Kidney (tissue), 14 donors: ENCODE data around the gene PWP1. TPM values are rescaled to one million over a fixed set of nuclear protein-coding genes. Genes with fewer than 3 reads are reported as not detected.

Source experiments
- DNase-seq, 5 donors: peaks; one replicate each; pipeline ENCODE4 v3.0.0-alpha.2; 2013 to 2020
- FAIRE-seq: peaks from 2 replicates; lab custom pipeline; 2012; peaks lifted over from hg19 to GRCh38; lab: Jason Lieb, UNC
- H3K27ac ChIP-seq, 2 donors: one replicate each; pipeline ENCODE4 v1.7.0; 2013; ENCODE audit warnings: low read depth in 2 of 2, low read length in 2 of 2, inconsistent platforms in 1 of 2
- H3K27me3 ChIP-seq: one replicate; pipeline ENCODE4 v1.7.1; 2013; ENCODE audit warnings: low read length, inconsistent platforms; ENCODE audit not compliant: control insufficient read depth, insufficient read depth
- H3K36me3 ChIP-seq, 3 donors: one replicate each; pipeline versions ENCODE4 v1.7.0 to v1.7.1; 2013; ENCODE audit warnings: low read length in 3 of 3, control low read depth in 1 of 3, inconsistent platforms in 1 of 3; ENCODE audit not compliant: insufficient read depth in 3 of 3, control insufficient read depth in 2 of 3
- H3K4me1 ChIP-seq, 3 donors: one replicate each; pipeline versions ENCODE4 v1.7.0 to v1.7.1; 2013; ENCODE audit warnings: low read length in 3 of 3, inconsistent platforms in 1 of 3, low read depth in 1 of 3; ENCODE audit not compliant: control insufficient read depth in 2 of 3, insufficient read depth in 2 of 3
- H3K4me3 ChIP-seq, 3 donors: one replicate each; pipeline versions ENCODE4 v1.7.0 to v1.8.1; 2013; ENCODE audit warnings: low read length in 3 of 3, control low read depth in 1 of 3, inconsistent platforms in 1 of 3
- H3K9ac ChIP-seq, 3 donors: one replicate each; pipeline versions ENCODE4 v1.7.0 to v1.7.1; 2013; ENCODE audit warnings: low read length in 3 of 3, control low read depth in 1 of 3, inconsistent platforms in 1 of 3
- H3K9me3 ChIP-seq, 3 donors: one replicate each; pipeline versions ENCODE4 v1.7.0 to v1.7.1; 2013; ENCODE audit warnings: low read length in 3 of 3, control low read depth in 1 of 3, inconsistent platforms in 1 of 3; ENCODE audit not compliant: control insufficient read depth in 2 of 3, insufficient read depth in 1 of 3
- intact Hi-C: fragments of 100-400 bp; cut with DNase I; formaldehyde crosslinking; loops from one replicate; pipeline ENCODE4 v1.11.1; 2022
- polyA plus RNA-seq: library from polyadenylated mRNA; stranded (reverse); fragments of 350-450 nt; fragmentation: Illumina TruSeq; extraction: RNeasy Lipid Tissue Mini Kit (QIAGEN cat#74804); gene quantifications from one replicate; pipeline ENCODE4 v1.2.3, GENCODE V29; 2014; ENCODE audit warnings: low read depth, low replicate concordance; ENCODE audit not compliant: insufficient read depth
- total RNA-seq: library from RNA; stranded (reverse); fragmentation: NEBNext Ultra II Directional; extraction: Animal tissue kit (Norgen Biotek cat#: 25700); gene quantifications from one replicate; pipeline ENCODE4 v1.2.1, GENCODE V29; 2021
- TF ChIP-seq, protein P1 (sequence below): IDR thresholded peaks from 3 replicates; pipeline ENCODE4 v1.5.1; 2012; ENCODE audit warnings: mild to moderate bottlenecking, moderate library complexity, borderline replicate concordance; ENCODE audit not compliant: insufficient read depth; ENCODE audit errors: extremely low read depth
- donor health status: control.
- donor health status: control.
- donor health status: control.
- donor health status: control.
- donor health status: control.
- donor health status: DM: yes; HTN: yes; CAD: no.
- donor health status: Normal renal cell carcinoma (clear cell type).

Gene PWP1
- total and polyA plus RNA-seq, 2 donors from 2014 or later = 27.4 to 28.8 TPM

DNA sequence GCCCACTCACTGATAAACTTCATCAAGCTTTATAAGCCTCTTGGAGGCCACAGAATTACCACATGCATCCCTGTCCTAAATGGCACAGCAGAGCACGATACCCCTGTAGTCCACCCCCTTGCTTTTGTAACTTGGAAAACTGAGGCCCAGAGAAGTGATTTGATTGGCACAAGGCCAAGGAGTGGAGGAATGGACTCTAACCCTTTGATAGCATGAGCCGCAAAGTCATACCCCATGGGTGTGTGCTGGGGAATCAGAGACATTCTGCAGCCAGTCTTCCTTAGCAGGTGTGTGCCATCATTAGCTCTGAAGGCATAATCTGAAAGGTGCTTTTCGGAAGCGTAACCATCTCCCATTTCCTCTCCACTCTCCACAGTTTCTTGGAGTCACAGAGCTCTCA lies 28.5 kb upstream of the PWP1 start:
- H3K27me3 ChIP-seq = no peaks in the 10 kb centered on the region
- TF ChIP-seq, protein P1, sequence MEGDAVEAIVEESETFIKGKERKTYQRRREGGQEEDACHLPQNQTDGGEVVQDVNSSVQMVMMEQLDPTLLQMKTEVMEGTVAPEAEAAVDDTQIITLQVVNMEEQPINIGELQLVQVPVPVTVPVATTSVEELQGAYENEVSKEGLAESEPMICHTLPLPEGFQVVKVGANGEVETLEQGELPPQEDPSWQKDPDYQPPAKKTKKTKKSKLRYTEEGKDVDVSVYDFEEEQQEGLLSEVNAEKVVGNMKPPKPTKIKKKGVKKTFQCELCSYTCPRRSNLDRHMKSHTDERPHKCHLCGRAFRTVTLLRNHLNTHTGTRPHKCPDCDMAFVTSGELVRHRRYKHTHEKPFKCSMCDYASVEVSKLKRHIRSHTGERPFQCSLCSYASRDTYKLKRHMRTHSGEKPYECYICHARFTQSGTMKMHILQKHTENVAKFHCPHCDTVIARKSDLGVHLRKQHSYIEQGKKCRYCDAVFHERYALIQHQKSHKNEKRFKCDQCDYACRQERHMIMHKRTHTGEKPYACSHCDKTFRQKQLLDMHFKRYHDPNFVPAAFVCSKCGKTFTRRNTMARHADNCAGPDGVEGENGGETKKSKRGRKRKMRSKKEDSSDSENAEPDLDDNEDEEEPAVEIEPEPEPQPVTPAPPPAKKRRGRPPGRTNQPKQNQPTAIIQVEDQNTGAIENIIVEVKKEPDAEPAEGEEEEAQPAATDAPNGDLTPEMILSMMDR = no peak
- FAIRE-seq (no peak), DNase-seq (no peak)
- H3K9me3 ChIP-seq = no peaks in the 10 kb centered on the region
- H3K9ac ChIP-seq = no peak overlapping the region
- no peak overlapping the region for H3K4me3 ChIP-seq
- H3K36me3 ChIP-seq = no peaks in the 10 kb centered on the region
- intact Hi-C loops = no loop called here
- H3K27ac ChIP-seq = no peak overlapping the region
- no peaks in the 10 kb centered on the region for H3K4me1 ChIP-seq

DNA sequence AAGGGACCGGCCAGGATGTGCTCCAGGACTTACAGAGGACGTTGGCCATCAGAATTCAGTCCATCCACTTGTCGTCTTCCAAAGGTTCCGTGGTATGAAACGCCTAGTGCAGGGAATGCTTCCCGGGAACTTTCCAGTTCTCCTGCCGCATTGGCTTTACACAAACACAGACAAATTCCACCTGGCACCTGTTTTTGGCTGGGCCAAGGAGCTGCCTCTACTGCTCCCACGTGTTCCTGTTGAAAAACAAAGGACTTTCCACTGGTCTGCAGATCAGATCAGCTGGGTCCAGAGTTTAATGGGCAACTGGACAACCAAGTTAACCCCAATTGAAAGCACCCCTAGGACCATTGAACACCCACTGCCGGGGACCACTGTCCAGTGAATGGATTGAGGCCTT lies 28.0 kb upstream of the PWP1 start:
- Histone ChIP-seq H3K27me3 (no peaks in the 10 kb centered on the region), H3K9me3 (no peaks in the 10 kb centered on the region), H3K27ac (no peak overlapping the region), H3K4me1 (no peaks in the 10 kb centered on the region), H3K36me3 (no peaks in the 10 kb centered on the region), H3K4me3 (no peak overlapping the region), H3K9ac (no peak overlapping the region)
- FAIRE-seq = no peak
- no peak for DNase-seq
- intact Hi-C loops = no loop called here
- TF ChIP-seq, protein P1 = no peak

DNA sequence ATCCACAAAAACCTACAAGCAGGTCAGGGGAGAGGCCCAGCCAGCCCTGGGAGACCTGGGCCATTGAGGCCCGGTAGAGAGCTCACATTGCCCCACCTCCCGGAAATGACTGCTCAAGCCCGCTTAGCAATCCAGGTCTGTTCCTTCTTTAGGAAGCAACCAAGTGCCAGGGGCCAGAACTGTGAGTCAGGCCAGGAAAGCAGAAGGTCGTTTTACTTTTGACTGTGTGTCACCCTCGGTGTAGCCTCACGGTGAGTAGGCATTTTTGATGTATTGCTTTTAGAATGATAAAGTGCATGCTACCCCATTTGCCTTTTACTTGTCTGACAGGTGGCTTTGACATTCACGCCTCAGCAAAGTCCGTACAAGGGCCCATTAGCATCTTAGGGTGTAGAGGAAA lies 25.4 kb upstream of the PWP1 start:
- DNase-seq = no peak
- FAIRE-seq = no peak
- intact Hi-C loops = no loop called here
- TF ChIP-seq, protein P1 = no peak
- H3K27me3 ChIP-seq = no peaks in the 10 kb centered on the region
- H3K4me1 ChIP-seq = no peaks in the 10 kb centered on the region
- no peak overlapping the region for H3K9ac ChIP-seq
- H3K36me3 ChIP-seq = no peaks in the 10 kb centered on the region
- no peaks in the 10 kb centered on the region for H3K9me3 ChIP-seq
- no peak overlapping the region for H3K27ac ChIP-seq
- H3K4me3 ChIP-seq = no peak overlapping the region

DNA sequence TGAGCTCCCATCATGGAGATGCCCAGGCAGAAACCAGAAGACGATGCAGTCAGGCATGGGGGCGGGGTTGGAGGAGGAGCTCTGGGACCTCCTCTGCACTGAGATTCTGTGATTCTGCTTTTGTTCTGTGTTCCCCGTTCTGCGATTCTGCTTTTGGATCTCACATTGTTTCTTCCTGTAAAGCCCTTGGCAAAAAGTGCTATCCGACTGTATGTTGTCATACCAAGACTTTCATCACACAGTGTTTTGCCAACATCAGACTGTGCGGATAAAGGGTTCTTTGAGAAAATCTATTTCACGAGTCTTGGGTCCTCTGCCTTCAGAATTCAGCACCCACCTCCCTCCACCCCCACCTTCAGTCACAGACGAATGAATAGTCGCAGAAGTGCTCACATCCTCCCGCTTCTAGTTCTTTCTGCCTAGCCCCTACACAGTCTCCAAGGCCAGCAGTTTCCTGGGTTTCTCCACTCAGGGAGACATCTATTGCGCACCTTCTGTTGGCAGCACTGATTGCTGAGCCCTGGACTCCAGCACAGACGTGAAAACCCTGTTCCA lies 24.7 kb upstream of the PWP1 start:
- DNase-seq = no peak

More for the DNA sequence above, 24.7 kb upstream of the PWP1 start:
- TF ChIP-seq, protein P1 = no peak
- Histone ChIP-seq H3K9ac (no peak overlapping the region), H3K27ac (no peak overlapping the region), H3K27me3 (no peaks in the 10 kb centered on the region), H3K36me3 (no peaks in the 10 kb centered on the region), H3K4me1 (no peaks in the 10 kb centered on the region), H3K9me3 (no peaks in the 10 kb centered on the region), H3K4me3 (no peak overlapping the region)
- no peak for FAIRE-seq
- intact Hi-C loops = no loop called here
